HEK293T (cell line): Measurements from ENCODE around the gene TET2.

Experiments used
- ARNT ChIP-seq: fragments of 450-650 bp; IDR thresholded peaks from 2 replicates; pipeline ENCODE4 v1.6.1; 2017; ENCODE audit warnings: mild to moderate bottlenecking
- BHLHE40 ChIP-seq: fragments of 450-650 bp; IDR thresholded peaks from 2 replicates; pipeline ENCODE4 v1.6.1; 2016; ENCODE audit warnings: mild to moderate bottlenecking, moderate library complexity, borderline replicate concordance
- CTBP1 ChIP-seq: fragments of 450-650 bp; IDR thresholded peaks from 2 replicates; pipeline ENCODE4 v1.6.1; 2016; ENCODE audit warnings: borderline replicate concordance
- FOXA1 ChIP-seq: fragments of 450-650 bp; IDR thresholded peaks from 2 replicates; pipeline ENCODE4 v1.6.1; 2016; ENCODE audit warnings: mild to moderate bottlenecking
- FOXK2 ChIP-seq: fragments of 450-650 bp; IDR thresholded peaks from 2 replicates; pipeline ENCODE4 v1.6.1; 2016; ENCODE audit warnings: mild to moderate bottlenecking
- FOXM1 ChIP-seq: fragments of 450-650 bp; IDR thresholded peaks from 2 replicates; pipeline ENCODE4 v1.6.1; 2017; ENCODE audit warnings: mild to moderate bottlenecking, borderline replicate concordance
- LEF1 ChIP-seq: fragments of 450-650 bp; IDR thresholded peaks from 2 replicates; pipeline ENCODE4 v1.6.1; 2017; ENCODE audit warnings: mild to moderate bottlenecking, borderline replicate concordance
- SP1 ChIP-seq: fragments of 450-650 bp; IDR thresholded peaks from 2 replicates; pipeline ENCODE4 v1.6.1; 2017
- SUZ12 ChIP-seq: fragments of 450-650 bp; IDR thresholded peaks from 2 replicates; pipeline ENCODE4 v1.6.1; 2016; ENCODE audit warnings: mild to moderate bottlenecking
- TARDBP ChIP-seq: fragments of 450-650 bp; IDR thresholded peaks from 2 replicates; pipeline ENCODE4 v1.6.1; 2016

DNA sequence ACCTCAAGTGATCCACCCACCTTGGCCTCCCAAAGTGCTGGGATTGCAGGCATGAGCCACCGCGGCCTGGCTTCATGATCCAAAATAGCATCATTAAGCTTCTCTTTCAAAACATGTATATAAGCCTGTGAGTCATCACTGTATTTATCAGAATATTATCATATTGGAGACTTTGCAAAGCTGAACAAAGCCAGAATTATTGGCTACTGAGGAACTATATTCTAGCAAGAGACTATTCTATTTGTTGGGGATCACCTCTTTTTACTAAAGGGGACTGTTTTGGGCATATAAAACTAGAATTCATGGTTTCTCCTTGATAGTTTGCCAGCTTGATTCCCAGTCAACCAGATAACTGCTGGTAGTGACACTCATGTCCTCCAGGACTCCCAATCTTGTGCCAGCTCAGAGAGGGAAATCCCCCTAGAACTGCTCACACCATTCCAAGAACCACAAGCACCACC is 40.1 kb downstream of the TET2 start:
- no peak for TF ChIP-seq TARDBP
- no peak for TF ChIP-seq SUZ12
- TF ChIP-seq FOXA1, result no peak
- TF ChIP-seq BHLHE40, result no peak
- TF ChIP-seq FOXK2, result no peak
- no peak for TF ChIP-seq SP1
- no peak for TF ChIP-seq LEF1
- no peak for TF ChIP-seq CTBP1
- TF ChIP-seq FOXM1, result no peak
- TF ChIP-seq ARNT, result no peak
